HG02759 (cell line): ENCODE results near the gene CHRM1.

Experiments used
- ATAC-seq: cut with Tn5 transposase; IDR thresholded peaks from one replicate; pipeline ENCODE4 v1.9.1; 2021; ENCODE audit warnings: mild to moderate bottlenecking, moderate library complexity; ENCODE audit not compliant: unreplicated experiment

Gene CHRM1

GRCh38 chr11:62925745-62926679 is 4.8 kb upstream of the CHRM1 start:
- ATAC-seq, result no peak

DNA sequence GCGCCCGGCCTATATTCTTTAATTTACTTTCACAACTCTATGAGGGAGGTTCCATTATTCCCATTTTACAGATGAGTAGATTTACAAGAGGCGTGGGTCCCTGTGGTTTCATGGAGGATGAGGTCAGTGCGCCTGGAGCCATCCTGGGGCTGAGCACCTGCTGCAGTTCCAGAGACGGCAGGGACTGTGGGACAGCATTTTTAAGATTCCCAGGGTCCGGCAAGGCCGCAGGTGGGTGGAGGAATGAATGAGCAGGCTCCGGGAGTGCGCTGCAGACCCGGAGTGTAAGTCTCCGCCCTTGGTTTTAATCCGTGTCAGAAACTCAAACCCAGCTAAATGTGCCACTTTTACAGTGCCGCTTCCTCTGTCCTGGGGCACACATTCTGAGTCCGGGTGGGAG is 4.1 kb upstream of the CHRM1 start:
- ATAC-seq, result no peak

DNA sequence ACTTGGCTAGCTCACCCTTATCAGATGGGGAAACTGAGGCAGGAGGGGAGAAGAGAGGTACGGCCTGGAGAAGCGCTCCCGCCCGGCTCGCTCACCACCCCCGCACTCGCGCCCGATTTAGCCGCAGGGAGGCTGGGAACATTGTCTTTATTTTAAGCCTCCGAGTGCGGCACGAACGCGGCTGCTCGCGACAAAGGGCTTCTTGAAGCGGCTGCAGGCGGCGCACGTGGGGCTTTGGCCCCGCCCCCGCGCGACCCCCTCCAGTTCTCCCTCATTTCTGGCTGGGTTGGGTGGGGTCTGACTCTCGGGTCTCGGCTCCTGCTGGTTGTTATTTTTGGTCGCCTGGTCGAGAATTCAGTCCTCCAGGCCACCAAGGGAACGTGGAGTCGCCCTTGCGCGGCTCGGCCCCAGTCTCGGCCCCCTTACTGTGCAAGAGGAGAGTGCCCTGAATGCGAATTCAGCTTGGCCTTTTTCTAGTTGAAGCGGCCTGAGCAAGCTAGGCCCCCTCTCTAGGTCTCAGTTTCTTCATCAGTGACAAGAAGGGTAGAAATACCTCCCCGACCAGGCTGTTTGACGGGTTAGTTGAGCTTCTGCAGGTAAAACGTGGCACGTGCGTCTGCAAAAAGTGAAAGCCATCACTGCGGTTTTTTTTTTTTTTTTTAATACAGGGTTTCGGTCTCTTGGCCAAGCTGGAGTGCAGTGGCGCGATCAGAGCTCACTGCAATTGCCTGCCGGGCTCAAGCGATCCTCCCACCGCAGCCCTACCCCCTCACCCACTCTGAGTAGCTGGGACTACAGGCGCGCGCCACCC is 2.6 kb upstream of the CHRM1 start:
- no peak for ATAC-seq

DNA sequence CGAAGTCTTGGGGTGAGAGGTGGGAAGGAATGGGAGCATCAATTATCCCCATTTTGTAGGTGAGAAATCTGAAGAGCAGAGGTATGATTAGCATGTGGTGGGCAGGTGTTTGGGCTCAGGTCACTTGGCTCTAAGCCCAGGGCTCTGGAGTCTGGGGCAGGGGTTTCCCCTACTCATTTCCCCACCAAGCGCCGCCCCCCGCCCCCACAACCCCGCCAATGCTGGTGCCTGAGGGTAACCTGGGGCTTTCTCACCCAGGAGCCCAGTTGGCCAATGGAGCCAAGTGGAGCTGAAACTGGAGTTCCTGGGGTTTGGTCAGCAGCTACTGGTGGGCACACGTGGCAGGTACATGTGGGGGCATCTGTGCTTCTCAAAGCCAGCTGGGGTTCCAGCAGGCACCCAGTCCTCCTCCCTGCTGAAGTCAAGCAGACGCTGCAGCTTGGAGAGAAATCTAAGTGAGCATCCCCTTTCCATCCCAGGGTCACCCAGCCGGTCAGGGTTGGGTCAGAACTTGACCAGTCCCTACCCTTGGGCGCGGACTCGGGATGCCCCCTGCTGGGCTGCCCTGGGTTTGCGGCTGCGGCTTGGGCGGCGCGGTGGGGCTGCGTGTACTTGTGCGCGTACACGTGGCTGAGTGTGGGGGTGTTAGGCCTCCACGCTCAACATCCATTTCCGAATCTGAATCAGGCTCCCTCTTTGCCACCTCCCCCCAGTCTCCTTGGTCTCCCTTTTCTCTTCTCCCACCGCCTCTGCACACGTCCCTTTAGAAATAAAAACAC is 1.7 kb upstream of the CHRM1 start:
- no peak for ATAC-seq

- ATAC-seq, result no peak
Observed at GRCh38 chr11:62922189-62922589, 1.0 kb upstream of the CHRM1 start.

- ATAC-seq, result no peak
Observed at GRCh38 chr11:62921573-62922188, 518 bp upstream of the CHRM1 start.

- no peak for ATAC-seq
Observed at GRCh38 chr11:62919898-62920640, 1.1 kb downstream of the CHRM1 start.

DNA sequence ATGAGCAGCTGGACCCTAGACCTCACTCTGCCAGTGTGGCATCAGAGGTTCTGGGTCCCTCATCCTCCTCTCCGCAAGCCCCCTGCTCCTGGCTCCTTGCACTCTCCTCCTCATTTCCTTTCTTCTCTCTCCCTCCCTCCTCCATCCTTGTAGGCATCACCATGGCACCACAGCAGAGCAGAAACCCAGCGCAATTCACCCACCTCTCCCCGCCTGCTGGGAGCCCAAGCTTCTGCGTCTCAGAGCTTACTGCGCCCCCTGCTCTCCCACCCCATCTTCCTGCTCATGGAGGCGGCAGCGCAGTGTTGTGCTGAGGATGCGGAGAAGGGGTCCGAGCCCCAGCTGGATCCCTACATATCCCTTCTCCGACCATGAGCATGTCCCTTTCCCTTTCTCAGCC is 1.7 kb downstream of the CHRM1 start:
- ATAC-seq, result no peak

- no peak for ATAC-seq
Observed at GRCh38 chr11:62918531-62918930, 2.6 kb downstream of the CHRM1 start.

GRCh38 chr11:62917906-62918502 is 3.2 kb downstream of the CHRM1 start:
- no peak for ATAC-seq

DNA sequence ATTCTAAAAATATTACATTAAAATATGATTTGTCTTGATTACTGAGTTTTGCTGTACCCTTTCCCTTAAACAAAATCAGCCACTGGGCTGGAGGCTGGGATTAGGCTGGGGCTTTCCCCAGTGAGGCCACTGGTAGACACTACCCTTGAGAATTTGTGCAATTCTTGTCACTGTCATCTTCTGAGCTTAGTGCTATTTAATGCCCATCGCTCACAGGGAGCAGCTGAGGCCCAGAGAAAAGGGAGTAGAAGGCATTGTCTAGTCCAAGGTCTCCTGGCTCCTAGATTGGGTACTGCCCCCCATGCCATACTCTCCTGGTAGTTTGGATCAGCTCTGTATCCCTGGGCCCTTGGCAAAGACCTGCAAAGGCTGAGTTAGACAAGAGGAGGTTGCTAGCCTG is 6.7 kb downstream of the CHRM1 start:
- ATAC-seq, result no peak

GRCh38 chr11:62912268-62912667 is 8.9 kb downstream of the CHRM1 start:
- no peak for ATAC-seq

DNA sequence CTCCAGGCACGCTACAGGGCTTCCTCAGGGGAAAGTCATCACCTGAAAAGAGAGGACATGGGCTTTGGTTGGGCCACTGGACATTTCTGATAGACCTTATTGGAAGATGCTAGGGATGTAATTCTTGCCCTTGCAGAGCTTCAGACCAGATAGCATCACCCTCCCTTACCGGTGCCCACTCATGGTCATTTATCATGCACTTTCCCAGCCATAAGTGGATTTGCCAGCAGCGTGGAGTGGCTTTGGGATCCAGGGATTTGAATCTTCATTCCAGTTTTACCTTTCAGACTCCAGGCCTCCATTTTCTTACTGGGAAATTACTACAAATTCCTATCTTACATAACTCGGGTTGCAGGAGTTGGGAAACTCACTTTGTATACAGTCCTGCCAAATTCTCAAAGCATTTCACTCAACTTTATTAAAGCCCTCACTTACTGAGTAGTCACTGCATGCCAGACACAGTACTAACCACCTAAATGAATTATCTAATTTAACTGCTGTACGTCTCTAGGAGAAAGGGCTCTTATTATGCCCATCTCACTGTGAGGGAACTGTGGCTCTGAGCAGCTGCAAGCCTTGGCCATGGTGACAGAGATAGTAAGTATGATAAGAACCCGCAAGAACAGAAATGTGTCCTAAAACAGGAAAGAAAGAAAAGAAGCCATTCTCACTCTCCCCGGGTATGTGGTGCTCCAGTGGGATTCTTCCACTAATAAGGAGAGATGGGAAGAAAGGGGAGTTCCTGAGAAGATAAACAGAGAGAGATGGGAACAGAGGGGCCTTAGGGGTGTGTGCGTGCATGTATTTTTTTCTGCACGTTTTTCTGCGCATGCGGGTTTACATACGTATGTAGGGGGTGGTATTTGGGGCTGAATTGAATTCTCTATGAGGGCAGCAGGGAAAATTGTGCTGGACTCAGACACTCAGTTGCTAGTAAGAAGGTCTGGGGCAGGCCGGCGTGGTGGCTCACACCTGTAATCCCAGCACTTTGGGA is 9.7 kb downstream of the CHRM1 start:
- ATAC-seq, result no peak

GRCh38 chr11:62910141-62910882 is 10.9 kb downstream of the CHRM1 start:
- no peak for ATAC-seq

- no peak for ATAC-seq
Observed at GRCh38 chr11:62909107-62909894, 11.9 kb downstream of the CHRM1 start.

DNA sequence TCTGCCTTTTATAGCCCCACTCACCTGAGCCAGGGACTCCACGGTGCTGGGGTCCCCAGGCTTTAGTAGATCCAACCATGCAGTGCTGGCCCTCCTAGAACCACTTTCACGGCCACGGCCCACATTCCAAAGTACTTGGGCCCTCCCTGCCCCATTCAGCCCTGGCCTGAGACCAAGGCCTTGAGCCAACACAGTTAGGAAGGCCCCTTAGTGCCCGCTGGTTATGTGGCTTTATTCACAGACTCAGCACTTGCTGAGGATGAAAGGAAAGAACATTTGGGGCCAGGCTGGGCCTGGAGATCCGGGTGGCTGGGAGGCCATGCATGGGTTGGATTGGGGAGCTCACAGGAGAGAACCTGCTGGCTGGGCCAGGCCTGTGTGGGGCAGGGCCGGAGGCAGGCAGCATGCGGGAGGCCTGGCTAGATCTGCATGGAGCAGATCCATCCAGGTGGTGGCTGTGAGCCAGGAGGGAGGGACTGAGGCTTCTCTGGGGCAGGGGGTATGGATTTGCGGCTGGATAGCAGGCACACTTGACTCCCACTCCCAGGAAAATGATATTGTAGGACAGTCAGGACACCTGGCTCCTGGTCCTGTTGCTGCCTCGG is 12.6 kb downstream of the CHRM1 start:
- no peak for ATAC-seq
